HT-29 (cell line): ENCODE data around the gene INTS15. TPM values are rescaled to one million over a fixed set of nuclear protein-coding genes. Genes with fewer than 3 reads are reported as not detected.

Experiments used
- DNase-seq: peaks from one replicate; pipeline ENCODE4 v3.0.0-alpha.2; 2015; ENCODE audit warnings: low spot score
- total RNA-seq: library from RNA; depleted of rRNA; stranded (reverse); fragments of >200 nt; shearing (Covaris generic); gene quantifications from 2 replicates; pipeline ENCODE4 v1.2.3, GENCODE V29; 2014; rRNA removed

Gene INTS15
- 27.6 and 29.5 TPM in 2 replicates for total RNA-seq

DNA sequence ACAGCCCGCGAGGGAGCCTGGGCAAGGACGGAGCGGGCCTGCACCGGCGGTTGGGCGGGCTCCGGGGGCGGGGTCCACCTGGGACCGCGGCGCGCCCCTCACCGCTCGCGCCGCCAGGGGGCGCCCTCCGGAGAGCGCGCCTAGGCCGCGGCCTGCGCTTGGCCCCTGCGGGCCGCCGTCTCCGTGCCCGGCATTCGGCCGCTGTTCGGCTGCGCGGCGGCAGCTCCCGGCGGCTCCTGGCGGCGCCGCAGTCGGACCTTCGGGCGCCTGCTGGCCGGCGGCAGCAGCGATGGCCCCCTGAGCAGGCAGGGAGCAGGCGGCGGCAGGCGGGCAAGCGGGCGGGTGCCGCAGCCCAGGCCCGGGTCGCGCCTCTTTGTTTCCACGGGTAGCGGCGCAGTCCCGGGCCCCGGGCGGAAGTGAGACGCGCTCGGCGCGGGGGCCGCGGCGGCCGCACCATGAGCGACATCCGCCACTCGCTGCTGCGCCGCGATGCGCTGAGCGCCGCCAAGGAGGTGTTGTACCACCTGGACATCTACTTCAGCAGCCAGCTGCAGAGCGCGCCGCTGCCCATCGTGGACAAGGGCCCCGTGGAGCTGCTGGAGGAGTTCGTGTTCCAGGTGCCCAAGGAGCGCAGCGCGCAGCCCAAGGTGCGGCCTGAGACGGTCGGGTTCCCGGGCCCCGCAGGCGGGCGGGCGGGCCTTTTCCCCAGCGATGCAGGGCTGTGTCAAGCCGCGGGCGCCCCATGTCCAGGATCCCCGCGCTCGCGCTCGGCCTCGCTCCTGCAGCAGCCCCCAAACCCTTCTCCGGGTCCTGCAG is at the start of gene INTS15:
Gene INTS15 (plus strand): TSS at position 193 of the 816 bp plus-strand sequence. CDS start 263 bp downstream, at position 456.
- DNase-seq, result peak; percentile 88

DNA sequence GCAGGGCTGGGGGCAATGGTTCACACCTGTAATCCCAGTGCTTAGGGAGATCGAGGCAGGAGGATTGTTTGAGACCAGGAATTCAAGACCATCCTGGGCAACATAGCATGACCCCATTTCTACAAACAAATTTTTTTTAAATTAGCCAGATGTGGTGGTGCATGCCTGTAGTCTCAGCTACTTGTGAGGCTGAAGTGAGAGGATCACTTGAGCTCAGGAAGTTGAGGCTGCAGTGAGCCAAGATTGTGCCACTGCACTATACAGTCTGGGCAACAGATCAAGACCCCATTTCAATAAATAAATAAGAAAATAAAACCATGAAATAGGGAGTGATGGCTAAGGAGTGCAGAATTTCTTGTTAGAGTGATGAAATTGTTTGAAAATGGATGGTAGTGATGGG is 47.5 kb upstream of the INTS15 start:
- DNase-seq, result no peak

DNA sequence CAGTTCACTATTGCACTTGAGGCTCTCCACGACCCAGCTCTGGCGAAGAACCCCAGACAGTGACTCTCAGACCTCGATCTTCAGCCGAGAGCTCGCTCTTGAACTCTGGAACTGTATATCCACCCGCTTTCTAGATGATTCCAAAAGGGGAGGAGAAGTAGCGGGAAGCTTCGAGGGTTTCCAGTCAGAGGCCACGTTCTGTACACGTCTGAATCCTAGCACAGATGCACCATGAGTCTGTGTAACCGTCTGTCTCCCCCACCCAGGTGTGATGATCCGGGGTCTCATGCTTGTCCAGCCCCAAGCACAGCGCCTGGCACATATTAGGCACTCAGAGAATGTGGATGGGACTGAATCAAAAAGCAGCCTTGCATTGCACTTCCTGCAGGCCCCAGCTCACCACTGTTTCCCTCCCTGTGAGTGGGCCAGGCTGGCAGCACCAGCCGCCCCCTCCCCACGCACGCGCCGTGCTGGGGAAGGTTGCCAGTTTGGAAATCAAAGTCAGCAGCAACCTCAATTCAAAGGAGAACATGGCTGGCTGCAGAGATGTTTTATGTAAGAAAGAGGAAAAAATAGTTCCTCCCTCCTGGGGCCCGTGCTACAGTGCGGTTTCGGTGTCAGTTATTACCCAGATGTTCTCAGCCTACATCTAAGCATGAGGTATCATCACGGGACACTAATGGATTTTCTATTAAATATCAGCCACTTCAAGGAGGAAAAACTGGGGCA is 44.3 kb upstream of the INTS15 start:
- no peak for DNase-seq

DNA sequence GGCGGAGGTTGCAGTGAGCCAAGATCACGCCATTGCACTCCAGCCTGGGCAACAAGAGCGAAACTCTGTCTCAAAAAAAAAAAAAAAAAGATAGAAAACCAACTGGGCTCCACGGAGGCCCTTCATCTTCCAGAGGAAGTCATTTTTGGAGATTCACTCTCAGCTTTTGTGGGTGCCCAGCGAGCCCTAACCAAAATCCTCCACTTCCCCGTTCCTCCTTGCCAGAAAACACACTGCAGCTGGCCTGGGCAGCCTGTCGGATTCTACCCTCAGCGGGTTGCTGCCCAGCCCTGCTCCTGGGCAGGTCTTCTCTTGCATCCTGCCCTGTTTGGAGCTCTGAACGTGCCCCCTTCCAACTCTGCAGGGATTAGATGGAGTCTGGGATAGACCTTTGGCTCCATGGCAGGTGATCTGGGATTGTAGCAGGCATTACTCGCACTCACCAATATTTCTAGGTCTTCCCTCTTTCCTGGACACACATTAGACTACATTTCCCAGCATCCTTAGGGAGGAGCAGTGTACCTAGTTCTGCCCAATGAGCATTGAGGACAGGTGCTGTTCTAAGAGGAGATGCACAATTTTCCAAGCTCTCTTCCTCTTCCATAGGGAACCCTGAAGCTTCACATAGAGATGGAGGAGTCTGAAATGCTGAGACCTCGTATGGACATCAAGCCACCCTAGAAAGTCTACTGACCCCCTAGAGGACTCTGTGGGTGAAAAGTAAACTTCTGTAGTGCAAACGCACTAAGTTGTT is 43.1 kb upstream of the INTS15 start:
- peak; percentile 47 for DNase-seq

DNA sequence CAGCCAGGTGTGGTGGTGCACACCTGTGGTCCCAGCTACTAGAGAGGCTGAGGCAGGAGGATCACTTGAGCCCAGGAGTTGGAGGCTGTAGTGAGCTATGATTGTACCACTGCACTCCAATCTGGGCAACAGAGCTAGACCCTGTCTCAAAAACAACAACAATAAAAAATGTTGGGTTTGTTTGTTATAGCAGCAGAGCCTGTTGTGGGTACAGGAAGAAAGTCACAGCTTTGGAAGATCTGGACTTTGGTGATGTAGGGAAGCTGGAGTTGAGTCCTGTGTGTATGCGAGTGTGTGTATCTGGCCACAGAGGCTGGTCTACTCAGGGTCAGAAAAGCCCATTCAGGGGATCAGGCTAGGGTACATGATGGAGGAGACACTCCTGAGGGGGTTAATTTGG is 42.4 kb upstream of the INTS15 start:
- DNase-seq, result no peak

DNA sequence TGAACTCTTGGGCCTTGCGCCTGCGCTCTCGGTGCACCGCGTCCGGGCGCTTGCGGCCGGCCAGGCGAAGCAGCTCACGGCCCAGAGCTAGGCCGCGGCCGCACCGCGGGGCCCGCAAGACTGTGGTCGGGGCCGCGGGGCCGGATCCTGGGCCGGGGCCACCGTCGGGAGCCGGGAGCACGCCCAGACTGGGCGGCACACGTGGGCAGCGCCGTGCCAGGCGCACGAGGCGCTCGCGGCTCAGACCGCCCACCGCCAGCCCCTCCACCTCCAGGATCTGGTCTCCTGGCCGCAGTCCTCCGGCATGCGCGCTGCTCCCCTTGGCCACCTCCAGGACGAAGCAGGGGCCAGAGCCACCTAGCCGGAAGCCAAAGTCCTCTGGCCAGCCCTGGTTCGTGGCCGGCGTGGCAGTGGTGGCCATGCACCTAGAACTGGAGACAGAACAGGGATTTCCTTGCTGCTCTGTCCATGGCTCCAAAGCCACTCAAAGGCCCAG is 38.8 kb upstream of the INTS15 start, which contains the start of gene GRID2IP:
Gene GRID2IP (minus strand): TSS at position 446 of the 496 bp plus-strand sequence. CDS start 25 bp downstream, at position 421.
- DNase-seq, result no peak

DNA sequence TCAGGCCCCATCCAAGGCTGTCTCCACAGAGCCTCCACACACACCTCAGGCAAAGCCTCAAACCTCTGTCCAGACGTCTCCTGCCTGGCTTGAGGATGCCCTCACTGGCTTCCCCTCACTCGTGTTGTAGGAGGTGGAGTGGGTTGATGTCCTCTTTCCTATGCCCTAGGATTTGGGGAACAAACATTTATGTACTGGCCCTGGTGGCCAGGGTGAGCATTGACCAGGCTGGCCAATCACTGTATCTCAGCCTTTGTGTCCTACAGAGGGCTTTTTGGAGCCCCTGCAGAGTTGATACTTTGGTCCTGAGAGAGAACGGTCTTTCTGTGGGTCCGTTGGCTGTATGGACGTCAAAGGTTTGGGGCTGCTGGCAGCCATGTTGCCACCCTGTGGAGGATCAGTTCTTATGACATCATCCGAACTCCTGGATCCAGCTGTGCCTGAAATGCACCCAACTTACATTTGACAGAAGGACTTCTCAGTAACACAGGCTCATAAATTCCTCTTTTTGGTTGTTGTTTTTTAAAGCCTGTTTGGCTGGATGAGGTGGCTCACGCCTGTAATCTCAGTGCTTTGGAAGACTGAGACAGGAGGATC is 36.3 kb upstream of the INTS15 start:
- DNase-seq, result no peak

DNA sequence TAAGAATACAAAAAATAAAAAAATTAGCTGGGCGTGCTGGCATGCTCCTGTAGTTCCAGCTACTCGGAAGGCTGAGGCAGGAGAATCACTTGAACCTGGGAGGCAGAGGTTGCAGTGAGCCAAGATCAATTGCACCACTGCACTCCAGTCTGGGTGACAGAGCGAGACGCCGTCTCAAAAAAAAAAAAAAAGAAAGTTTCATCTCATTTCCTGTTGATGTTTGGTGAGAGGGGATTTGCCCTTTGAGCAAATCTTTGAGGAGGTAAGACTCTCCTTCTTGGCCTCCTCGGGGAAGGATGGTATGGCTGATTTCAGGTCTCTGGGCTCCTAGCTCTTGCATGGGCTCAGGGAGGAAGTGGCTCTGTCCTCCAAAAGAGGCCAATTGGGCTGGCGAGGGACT is 35.0 kb upstream of the INTS15 start:
- DNase-seq, result no peak

DNA sequence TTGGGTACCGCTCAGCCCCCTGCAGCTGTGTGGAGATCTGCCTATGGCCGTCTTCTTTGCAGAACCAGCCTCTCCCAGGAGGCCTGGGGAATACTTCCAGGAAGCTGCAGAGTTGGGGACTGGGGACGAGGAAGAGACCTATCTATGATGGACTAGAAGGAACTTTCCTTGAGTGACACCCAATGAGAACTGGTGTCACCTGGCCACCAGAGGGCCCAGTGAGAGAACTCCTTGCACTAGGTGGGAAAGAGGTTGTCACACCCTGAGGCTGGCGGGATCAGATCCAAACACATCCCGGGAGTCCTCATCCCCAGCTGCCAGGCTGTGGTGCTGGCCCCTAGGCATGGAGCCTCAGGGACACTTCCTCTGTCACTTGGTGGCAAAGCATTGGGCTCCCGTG is 33.6 kb upstream of the INTS15 start:
- peak; percentile 72 for DNase-seq

DNA sequence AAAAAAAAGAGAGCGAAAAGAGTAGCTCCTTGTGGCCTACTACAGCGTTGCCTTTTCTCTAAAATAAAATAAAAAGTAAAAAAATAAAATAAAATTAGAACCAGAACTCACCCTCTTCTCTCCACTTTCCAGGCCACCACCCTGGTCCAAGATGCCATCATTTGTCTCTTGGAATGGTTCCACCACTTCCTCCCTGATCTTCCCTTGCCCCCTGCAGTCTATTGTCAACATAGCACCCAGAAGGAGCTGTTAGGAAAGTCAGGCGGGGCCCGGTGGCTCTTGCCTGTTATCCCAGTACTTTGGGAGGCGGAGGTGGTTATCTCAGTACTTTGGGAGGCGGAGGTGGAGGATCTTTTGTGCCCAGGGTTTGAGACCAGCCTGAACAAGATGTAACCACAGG is 31.0 kb upstream of the INTS15 start:
- DNase-seq, result peak; percentile 67

DNA sequence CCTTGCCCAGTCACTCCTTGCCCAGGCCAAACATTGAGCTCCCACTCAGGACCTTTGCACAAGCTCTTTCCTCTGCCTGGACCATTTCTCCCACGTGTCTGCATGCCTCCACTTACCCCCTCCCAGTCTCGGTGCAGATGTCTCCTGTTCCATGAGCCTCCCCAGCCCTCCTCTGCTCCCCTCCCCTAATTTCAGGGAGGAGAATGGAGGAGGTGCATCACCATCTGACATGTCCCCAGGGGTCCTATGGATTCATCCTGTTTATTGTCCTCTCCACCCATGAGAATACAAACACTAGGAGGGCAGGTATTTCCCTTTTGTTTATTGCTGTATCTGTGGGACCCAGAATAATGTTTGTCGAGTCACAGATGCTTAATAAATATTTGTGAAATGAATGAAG is 29.9 kb upstream of the INTS15 start:
- DNase-seq, result no peak

DNA sequence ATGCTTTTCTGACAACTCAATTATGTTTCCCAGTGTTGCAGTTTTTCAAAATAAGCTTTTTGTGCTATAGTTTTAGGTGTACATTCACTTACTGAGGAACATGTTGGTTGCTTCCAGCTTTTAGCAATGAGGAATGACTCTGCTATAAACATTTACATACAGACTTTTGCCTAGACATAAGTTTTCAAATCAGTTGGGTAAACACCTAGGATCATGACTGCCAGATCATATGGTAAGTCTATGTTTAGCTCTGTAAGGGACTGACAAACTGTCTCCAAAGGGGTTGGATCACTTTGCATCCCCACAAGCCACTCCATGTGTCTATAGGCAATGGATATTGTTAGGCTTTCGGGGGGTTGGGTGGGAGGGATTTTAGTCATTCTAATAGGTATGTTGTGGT is 27.7 kb upstream of the INTS15 start:
- no peak for DNase-seq

DNA sequence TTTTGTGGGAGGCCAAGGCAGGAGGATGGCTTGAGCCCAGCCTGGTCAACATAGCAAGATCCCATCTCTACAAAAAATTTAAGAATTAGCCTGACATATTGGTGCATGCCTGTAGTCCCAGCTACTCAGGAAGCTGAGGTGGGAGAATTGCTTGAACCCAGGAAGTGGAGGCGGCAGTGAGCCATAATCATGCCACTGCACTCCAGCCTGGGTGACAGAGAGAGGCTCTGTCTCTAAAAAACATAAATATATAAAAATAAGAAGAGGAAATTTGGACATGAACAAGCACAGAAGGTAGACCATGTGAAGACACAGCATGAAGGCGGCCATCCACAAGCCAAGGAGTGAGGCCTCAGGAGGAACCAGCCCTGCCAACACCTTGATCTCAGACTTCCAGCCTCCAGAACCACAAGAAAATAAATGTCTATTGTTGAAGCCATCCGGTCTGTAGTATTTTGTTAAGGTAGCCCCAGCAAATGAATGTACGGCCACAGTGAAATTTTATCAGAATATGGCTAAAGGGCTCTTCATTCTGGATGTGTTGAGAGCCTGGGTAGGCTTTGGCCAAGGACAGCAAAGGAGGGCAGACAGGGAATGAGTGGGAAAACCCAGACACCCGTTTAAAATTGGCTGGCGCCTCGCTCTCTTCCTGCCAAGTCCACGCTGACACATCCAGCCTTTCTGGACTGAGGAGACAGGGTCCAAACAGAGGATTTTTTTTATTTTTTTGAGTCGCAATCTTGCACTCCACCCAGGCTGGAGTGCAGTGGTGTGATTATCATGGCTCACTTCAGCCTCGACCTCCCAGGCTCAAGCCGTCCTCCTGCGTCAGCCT is 25.7 kb upstream of the INTS15 start:
- no peak for DNase-seq

DNA sequence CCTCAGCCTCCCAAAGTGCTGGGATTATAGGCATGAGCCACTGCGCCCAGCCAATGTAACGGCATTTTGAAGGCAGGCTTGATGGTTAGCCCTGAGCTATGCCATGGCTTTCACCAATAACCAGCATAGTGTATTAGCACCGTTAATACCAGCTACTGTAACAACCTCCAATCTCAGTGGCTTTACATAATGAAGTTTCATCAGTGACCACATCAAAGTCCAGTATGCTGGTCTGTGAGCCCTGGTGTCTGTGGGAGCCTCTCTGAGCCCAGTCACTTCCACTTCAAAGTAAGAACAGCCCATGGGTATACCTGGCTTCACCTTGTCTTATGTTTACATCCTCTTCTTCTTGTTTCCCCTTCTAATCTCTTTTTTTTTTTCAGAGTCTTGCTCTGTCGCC is 24.2 kb upstream of the INTS15 start:
- DNase-seq, result no peak

DNA sequence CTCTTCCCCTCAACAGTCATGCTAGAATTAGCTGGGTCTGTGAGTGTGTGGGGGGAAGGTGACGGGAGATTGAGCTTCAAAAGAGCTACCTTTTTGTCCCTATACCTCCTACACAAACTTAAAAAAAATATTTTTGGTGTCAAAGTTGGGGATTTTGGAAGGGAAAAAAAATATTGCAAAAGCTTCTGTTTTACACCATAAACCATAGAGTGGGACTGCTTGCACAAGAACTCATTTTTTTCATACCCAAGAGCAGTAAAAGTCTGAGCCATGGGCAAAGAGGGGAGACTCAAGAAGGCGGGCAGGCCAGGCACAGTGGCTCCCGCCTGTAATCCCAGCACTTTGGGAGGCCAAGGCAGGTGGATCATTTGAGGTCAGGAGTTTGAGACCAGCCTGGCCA is 21.9 kb upstream of the INTS15 start:
- DNase-seq, result no peak

DNA sequence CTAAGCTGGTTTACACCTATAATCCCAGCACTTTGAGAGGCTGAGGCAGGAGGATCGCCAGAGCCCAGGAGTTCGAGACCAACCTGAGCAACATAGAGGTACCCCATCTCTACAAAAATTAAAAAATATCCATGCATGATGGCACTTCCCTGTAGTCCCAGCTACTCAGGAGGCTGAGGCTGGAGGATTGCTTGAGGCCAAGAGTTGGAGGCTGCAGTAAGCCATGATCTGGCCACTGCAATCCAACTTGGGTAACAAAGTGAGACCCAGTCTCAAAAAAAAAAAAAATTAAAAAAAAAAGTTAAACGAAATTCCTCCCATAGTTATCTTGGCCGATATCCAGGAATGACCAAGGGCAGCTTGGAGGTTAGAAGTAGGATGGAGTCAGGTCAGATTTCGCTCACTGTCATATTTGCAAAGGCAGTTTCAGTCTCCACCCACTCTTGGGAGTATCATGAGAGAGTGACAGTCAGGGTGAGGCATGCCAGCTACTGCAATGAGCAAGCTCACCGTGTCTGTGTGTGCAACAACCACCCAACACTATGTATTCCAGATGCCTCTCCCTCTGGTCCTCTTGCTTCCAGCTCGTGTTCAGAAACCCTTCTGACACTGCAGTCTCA is 18.6 kb upstream of the INTS15 start:
- no peak for DNase-seq

DNA sequence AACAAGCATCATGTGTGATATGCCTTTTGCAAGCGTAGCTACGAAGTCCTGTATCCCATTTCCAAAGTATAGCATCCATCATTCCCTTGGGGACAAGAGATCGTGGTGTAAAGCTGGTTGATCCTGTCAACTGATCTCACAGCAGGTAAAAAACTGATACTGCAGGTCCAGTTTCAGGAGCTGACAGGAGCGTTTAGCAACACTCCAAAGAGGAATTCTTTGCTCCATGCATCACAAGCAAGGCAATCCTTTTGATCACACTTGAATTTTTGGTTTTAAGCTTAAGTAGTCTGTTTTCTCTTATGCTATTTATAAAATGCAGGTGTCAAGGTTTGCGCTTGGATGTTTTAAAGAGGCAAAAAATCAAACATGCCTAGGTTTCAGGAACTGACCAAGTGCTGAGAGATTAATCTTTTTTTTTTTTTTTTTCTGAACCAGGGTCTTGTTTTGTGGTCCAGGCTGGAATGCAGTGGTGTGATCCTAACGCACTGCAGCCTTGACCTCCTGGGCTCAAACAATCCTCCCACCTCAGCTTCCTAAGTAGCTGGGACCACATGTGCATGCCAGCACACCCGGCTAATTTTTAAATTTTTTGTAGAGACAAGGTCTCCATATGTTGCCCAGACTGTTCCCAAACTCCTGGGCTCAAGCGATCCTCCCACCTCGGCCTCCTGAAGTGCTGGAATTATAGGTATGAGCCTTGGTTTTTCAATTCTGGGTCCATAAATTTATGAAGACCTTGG is 14.4 kb upstream of the INTS15 start:
- DNase-seq, result no peak

DNA sequence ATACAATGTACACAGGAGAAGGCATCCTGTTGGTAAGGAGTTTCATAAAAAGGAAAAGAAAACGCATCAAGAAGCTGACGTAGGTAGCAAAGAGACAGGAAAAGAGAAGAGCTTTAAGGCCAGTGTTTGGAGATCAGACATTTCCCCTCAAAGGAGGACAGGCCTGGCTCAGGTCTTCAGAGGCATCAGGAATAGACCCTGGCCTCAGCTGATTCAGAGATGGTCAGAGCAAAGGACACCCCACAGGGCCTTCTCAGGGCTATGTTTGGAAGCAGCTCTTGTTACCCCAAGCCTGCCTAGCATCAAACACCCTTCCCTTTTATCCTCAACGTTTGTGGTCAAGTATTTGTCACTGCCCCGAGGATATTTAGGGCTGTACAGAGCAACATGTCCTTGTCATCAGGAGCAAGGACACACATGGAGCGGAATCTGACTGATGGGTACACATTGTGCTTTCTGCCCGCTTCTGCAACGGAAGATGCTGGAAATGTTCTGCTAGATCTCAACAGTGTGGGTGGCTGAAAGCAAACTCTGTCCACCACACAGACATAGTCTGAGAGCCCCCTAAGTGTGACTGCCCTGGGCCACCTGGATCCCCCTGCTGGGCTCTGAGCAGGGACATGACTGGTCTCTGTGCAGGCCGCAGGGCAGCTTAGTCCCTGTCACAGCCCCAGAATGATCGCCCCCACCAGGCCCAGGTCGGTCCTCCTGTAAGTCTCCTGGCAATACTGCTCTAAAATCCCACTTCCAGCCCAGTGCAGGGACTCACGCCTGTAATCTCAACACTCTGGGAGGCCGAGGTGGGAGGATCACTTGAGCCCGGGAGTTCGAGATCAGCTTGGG is 13.6 kb upstream of the INTS15 start:
- DNase-seq, result no peak
